Activated CD8-positive, alpha-beta T cell treated with anti-CD3 and anti-CD28 coated beads, Interleukin-2, amount 10 ng/mL, durations not matched to agents 7 days and 5 days (primary cell): Measurements from ENCODE around the gene CYREN. TPM values are rescaled to one million over a fixed set of nuclear protein-coding genes. Genes with fewer than 3 reads are reported as not detected.

Source experiments
- ATAC-seq: fragments of 150-1000 bp; cut with Tn5 transposase; one replicate; pipeline ENCODE4 v1.10.0; 2021; ENCODE audit warnings: moderate library complexity
- CTCF ChIA-PET: fragments of 350-600 bp; sonication (Branson Sonifier 250); formaldehyde crosslinking; loops from one replicate; lab custom pipeline; 2021; ENCODE audit warnings: antibody characterized with exemption; lab: Charles Lee
- POLR2A ChIA-PET: fragments of 350-600 bp; sonication (Branson Sonifier 250); formaldehyde crosslinking; loops from one replicate; lab custom pipeline; 2021; ENCODE audit warnings: antibody characterized with exemption; lab: Charles Lee
- DNase-seq: peaks from one replicate; pipeline ENCODE4 v3.0.0-alpha.2; 2020
- H3K27ac Mint-ChIP-seq: one replicate; pipeline ENCODE4 v1.8.0; 2021; ENCODE audit warnings: mild to moderate bottlenecking, mixed read lengths
- H3K27me3 Mint-ChIP-seq: one replicate; pipeline ENCODE4 v1.8.0; 2021; ENCODE audit warnings: low read depth, mixed read lengths
- H3K36me3 Mint-ChIP-seq: one replicate; pipeline ENCODE4 v1.8.0; 2021; ENCODE audit warnings: low read depth, mixed read lengths
- H3K4me1 Mint-ChIP-seq: one replicate; pipeline ENCODE4 v1.8.0; 2021; ENCODE audit warnings: low read depth, mixed read lengths
- H3K4me3 Mint-ChIP-seq: one replicate; pipeline ENCODE4 v1.8.0; 2021; ENCODE audit warnings: mild to moderate bottlenecking, mixed read lengths
- H3K9me3 Mint-ChIP-seq: one replicate; pipeline ENCODE4 v1.8.0; 2022; ENCODE audit warnings: mixed read lengths; ENCODE audit not compliant: insufficient read depth
- total RNA-seq, 2 experiments: library from RNA; stranded (reverse); gene quantifications; one replicate each; pipeline ENCODE4 v1.2.3, GENCODE V29; 2021

CYREN gene
- total RNA-seq, 2 experiments from 2014 or later = 35.2 to 36.9 TPM

- no peak overlapping the region for H3K4me3 Mint-ChIP-seq
- peaks cover 12% of the 10 kb centered on the region for H3K36me3 Mint-ChIP-seq
- H3K4me1 Mint-ChIP-seq = peaks cover 24% of the 10 kb centered on the region
- H3K27ac Mint-ChIP-seq = no peak overlapping the region
- H3K27me3 Mint-ChIP-seq = no peaks in the 10 kb centered on the region
- CTCF ChIA-PET = interaction anchor here (1.3 kb wide), 2 partner anchors 66 to 222 kb away, joined by 3 to 6 read pairs; partner anchors contain the start of gene AGBL3
- POLR2A ChIA-PET = interaction anchor here (0.6 to 1.1 kb wide), 2 partner anchors 26 to 455 kb away, joined by 3 read pairs; no protein-coding TSS in a partner anchor
- H3K9me3 Mint-ChIP-seq = no peaks in the 10 kb centered on the region
- DNase-seq = no peak
- ATAC-seq = no peak
Measured at GRCh38 chr7:135208102-135208793, 37.7 kb upstream of the CYREN start.

DNA sequence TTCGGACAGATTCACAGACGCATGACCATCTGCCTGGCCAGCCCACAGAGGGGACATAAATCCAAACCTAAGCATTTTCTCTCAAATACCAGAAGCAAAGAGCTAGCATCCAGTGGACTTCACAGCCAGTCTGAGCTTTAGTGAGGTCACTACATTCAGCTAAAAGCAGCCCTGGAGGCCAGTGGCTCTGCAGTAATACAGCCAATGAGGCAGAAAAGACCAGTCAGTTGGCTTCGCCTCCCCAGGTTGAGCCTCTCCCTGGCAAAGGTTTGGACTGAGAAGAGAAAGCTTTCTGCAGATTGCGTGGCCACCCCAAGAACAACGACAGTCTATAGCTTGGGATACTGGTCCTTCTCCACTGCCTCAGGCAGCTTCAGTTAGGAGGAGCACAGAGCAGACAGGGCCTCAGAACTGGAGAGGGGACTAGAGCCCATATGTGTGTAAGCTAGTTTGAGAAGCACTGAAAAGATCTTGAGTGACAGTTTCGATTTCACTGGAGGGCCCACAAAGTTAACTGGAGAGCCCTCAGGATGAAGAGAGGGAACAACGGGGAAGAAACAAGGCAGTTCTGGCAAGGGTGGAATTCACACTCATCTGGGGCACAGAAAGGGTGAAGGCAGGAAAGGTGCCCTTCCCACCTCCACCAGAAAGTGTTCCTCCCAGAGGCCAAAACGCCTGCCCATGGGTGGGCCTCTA, 37.0 kb upstream of the CYREN start:
- no peaks in the 10 kb centered on the region for H3K9me3 Mint-ChIP-seq
- H3K27me3 Mint-ChIP-seq = no peaks in the 10 kb centered on the region
- H3K4me1 Mint-ChIP-seq = peaks cover 24% of the 10 kb centered on the region
- peak overlapping the region; percentile 28 for H3K27ac Mint-ChIP-seq
- ChIA-PET CTCF (interaction anchor here (1.3 kb wide), 1 partner anchor 222 kb away, joined by 6 read pairs; the partner anchor contains the start of gene AGBL3), POLR2A (no interaction called here)
- H3K36me3 Mint-ChIP-seq = peaks cover 12% of the 10 kb centered on the region
- ATAC-seq (no peak), DNase-seq (no peak)
- H3K4me3 Mint-ChIP-seq = no peak overlapping the region

- no peak for ATAC-seq
- Mint-ChIP-seq H3K4me3 (no peak overlapping the region), H3K9me3 (no peaks in the 10 kb centered on the region), H3K36me3 (peaks cover 13% of the 10 kb centered on the region), H3K27ac (no peak overlapping the region), H3K27me3 (no peaks in the 10 kb centered on the region), H3K4me1 (peaks cover 23% of the 10 kb centered on the region)
- DNase-seq = no peak
- ChIA-PET CTCF (interaction anchor here (0.8 kb wide), 1 partner anchor 329 kb away, joined by 3 read pairs; no protein-coding TSS in a partner anchor), POLR2A (no interaction called here)
Measured at GRCh38 chr7:135206941-135207391, 36.5 kb upstream of the CYREN start.

- CTCF ChIA-PET = interaction anchor here (1.1 kb wide), 1 partner anchor 35 kb away, joined by 4 read pairs; no protein-coding TSS in a partner anchor
- Mint-ChIP-seq H3K4me3 (no peak overlapping the region), H3K4me1 (peaks cover 20% of the 10 kb centered on the region), H3K27me3 (no peaks in the 10 kb centered on the region), H3K36me3 (peaks cover 18% of the 10 kb centered on the region), H3K27ac (no peak overlapping the region), H3K9me3 (no peaks in the 10 kb centered on the region)
- DNase-seq (no peak), ATAC-seq (no peak)
- POLR2A ChIA-PET = no interaction called here
Measured at GRCh38 chr7:135205850-135206249, 35.3 kb upstream of the CYREN start.

DNA sequence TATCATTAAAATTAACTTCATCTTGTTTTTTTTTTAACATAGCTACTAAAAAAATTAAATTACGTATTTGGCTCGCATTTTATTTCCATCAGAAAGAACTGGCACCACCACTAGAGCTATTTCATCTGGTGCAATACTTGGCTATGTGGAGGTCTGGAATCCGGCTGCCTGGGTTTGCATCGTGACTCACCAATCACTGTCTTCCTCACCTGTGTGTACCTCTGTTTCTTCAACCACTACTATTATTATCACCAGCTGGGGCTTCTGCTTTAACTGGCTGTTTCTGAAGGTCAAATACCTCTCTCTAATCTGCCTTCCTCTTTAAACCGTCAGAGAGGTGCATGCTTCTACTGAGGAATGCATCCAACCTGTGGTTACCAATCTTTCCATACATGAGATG, 34.4 kb upstream of the CYREN start:
- no peak overlapping the region for H3K4me3 Mint-ChIP-seq
- no peak for DNase-seq
- no peaks in the 10 kb centered on the region for H3K27me3 Mint-ChIP-seq
- ChIA-PET POLR2A (interaction anchor here (0.8 kb wide), 1 partner anchor 10 kb away, joined by 4 read pairs; no protein-coding TSS in a partner anchor), CTCF (no interaction called here)
- ATAC-seq = no peak
- H3K4me1 Mint-ChIP-seq = peaks cover 13% of the 10 kb centered on the region
- H3K36me3 Mint-ChIP-seq = peaks cover 18% of the 10 kb centered on the region
- H3K9me3 Mint-ChIP-seq = no peaks in the 10 kb centered on the region
- no peak overlapping the region for H3K27ac Mint-ChIP-seq

- DNase-seq (no peak), ATAC-seq (no peak)
- ChIA-PET CTCF (no interaction called here), POLR2A (interaction anchor here (0.8 kb wide), 1 partner anchor 10 kb away, joined by 4 read pairs; no protein-coding TSS in a partner anchor)
- Mint-ChIP-seq H3K4me3 (no peak overlapping the region), H3K27ac (no peak overlapping the region), H3K27me3 (no peaks in the 10 kb centered on the region), H3K36me3 (peaks cover 18% of the 10 kb centered on the region), H3K9me3 (no peaks in the 10 kb centered on the region), H3K4me1 (peaks cover 13% of the 10 kb centered on the region)
Measured at GRCh38 chr7:135204341-135204749, 33.8 kb upstream of the CYREN start.

GRCh38 chr7:135201350-135201749, 30.8 kb upstream of the CYREN start:
- peaks cover 6% of the 10 kb centered on the region for H3K4me1 Mint-ChIP-seq
- no peaks in the 10 kb centered on the region for H3K27me3 Mint-ChIP-seq
- no peak overlapping the region for H3K27ac Mint-ChIP-seq
- ATAC-seq (no peak), DNase-seq (no peak)
- CTCF ChIA-PET = no interaction called here
- H3K36me3 Mint-ChIP-seq = peaks cover 23% of the 10 kb centered on the region
- no peak overlapping the region for H3K4me3 Mint-ChIP-seq
- POLR2A ChIA-PET = interaction anchor here (1.1 kb wide), 1 partner anchor 9 kb away, joined by 3 read pairs; the partner anchor contains the start of gene WDR91
- no peaks in the 10 kb centered on the region for H3K9me3 Mint-ChIP-seq

- no peak for ATAC-seq
- POLR2A ChIA-PET = interaction anchor here (1.1 kb wide), 1 partner anchor 10 kb away, joined by 3 read pairs; the partner anchor contains the start of gene WDR91
- Mint-ChIP-seq H3K36me3 (peaks cover 22% of the 10 kb centered on the region), H3K9me3 (no peaks in the 10 kb centered on the region), H3K4me1 (peaks cover 6% of the 10 kb centered on the region), H3K27ac (no peak overlapping the region), H3K27me3 (no peaks in the 10 kb centered on the region), H3K4me3 (no peak overlapping the region)
- CTCF ChIA-PET = no interaction called here
- no peak for DNase-seq
Measured at GRCh38 chr7:135200821-135201331, 30.4 kb upstream of the CYREN start.

- DNase-seq = no peak
- Mint-ChIP-seq H3K27me3 (no peaks in the 10 kb centered on the region), H3K36me3 (peaks cover 16% of the 10 kb centered on the region), H3K4me3 (no peak overlapping the region), H3K27ac (no peak overlapping the region), H3K9me3 (no peaks in the 10 kb centered on the region), H3K4me1 (peaks cover 6% of the 10 kb centered on the region)
- POLR2A ChIA-PET = no interaction called here
- CTCF ChIA-PET = no interaction called here
- ATAC-seq = no peak
Measured at GRCh38 chr7:135199439-135199838, 28.9 kb upstream of the CYREN start.

- no peaks in the 10 kb centered on the region for H3K4me1 Mint-ChIP-seq
- no peak overlapping the region for H3K4me3 Mint-ChIP-seq
- H3K9me3 Mint-ChIP-seq = no peaks in the 10 kb centered on the region
- DNase-seq (no peak), ATAC-seq (no peak)
- H3K36me3 Mint-ChIP-seq = peaks cover 24% of the 10 kb centered on the region
- H3K27me3 Mint-ChIP-seq = no peaks in the 10 kb centered on the region
- ChIA-PET POLR2A (no interaction called here), CTCF (no interaction called here)
- no peak overlapping the region for H3K27ac Mint-ChIP-seq
Measured at GRCh38 chr7:135197906-135198655, 27.6 kb upstream of the CYREN start.

DNA sequence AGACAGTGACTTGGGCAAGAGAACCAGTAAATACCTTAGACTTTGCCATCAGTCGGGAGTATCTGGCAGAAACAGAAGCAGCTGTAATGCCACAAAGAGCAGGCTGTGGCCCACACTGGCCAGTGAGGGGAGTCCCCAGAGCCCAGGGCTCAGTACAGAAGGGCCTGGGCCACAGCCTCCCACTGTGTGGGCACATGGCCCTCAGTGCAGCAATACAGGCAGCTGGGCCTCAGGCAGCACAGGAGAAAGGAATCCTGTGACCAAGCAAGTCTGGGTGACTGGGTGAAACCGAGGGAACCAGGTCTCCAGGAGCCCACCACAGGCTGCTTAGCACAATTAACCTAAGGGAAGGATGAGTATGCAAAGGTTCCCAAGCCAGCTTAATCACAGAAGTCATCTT, 26.8 kb upstream of the CYREN start:
- no peaks in the 10 kb centered on the region for H3K9me3 Mint-ChIP-seq
- POLR2A ChIA-PET = no interaction called here
- ATAC-seq = no peak
- no peaks in the 10 kb centered on the region for H3K4me1 Mint-ChIP-seq
- DNase-seq = no peak
- no peak overlapping the region for H3K27ac Mint-ChIP-seq
- CTCF ChIA-PET = no interaction called here
- no peaks in the 10 kb centered on the region for H3K27me3 Mint-ChIP-seq
- no peak overlapping the region for H3K4me3 Mint-ChIP-seq
- H3K36me3 Mint-ChIP-seq = peaks cover 28% of the 10 kb centered on the region
